ENCODE results near the gene SEMA3E.

- no peak for TF ChIP-seq CTCF (IDR thresholded peaks at IDR 0.05)
- TF ChIP-seq POLR2AphosphoS5 (IDR thresholded peaks at IDR 0.05), result no peak
- no peak for TF ChIP-seq EP300 (IDR thresholded peaks at IDR 0.05)
Observed at GRCh38 chr7:83608716-83609115, 40.2 kb downstream of the SEMA3E start.
